ENCODE data around the gene PDE6G. TPM values are rescaled to one million over a fixed set of nuclear protein-coding genes. Genes with fewer than 3 reads are reported as not detected.

The PDE6G gene
- total and polyA plus RNA-seq, 2 donors (not counting 1 experiment from before 2014, with no cell fraction given) = 0.69 to 1.1 TPM

GRCh38 chr17:81609541-81610311, 46.6 kb downstream of the PDE6G start:
- no peak overlapping the region for H3K9ac ChIP-seq (ENCODE audit: low read length)
- no peaks in the 10 kb centered on the region for H3K27me3 ChIP-seq (replicated peaks in 1 of 4; ENCODE audit: control extremely low read depth in 1 of 4, control insufficient read depth in 3 of 4, insufficient read depth in 4 of 4, low read length in 3 of 4)
- WGBS (ENCODE audit: insufficient coverage) = 97% methylated on average over 12 of the region's 19 CpGs
- no peaks in the 10 kb centered on the region for H3K9me3 Mint-ChIP-seq (ENCODE audit: insufficient read depth)
- H3K4me1 Mint-ChIP-seq = peaks cover 5% of the 10 kb centered on the region
- TF ChIP-seq EZH2 (IDR thresholded peaks at IDR 0.05; ENCODE audit: borderline replicate concordance, insufficient read depth, low read depth, low read length, poor library complexity, severe bottlenecking) (no peak), CTCF (IDR thresholded peaks at IDR 0.05) (no peak)
- H3K4me3 Mint-ChIP-seq = no peak overlapping the region
- H3K9me3 ChIP-seq (ENCODE audit: control extremely low read depth in 1 of 3, control insufficient read depth in 2 of 3, insufficient read depth in 1 of 3, low read length in 2 of 3) = no peaks in the 10 kb centered on the region
- H3K4me1 ChIP-seq (ENCODE audit: control insufficient read depth in 2 of 2, insufficient read depth in 2 of 2, low read length in 2 of 2) = peaks cover 0 to 3% of the 10 kb centered on the region in 2 donors
- H3K27me3 Mint-ChIP-seq = no peaks in the 10 kb centered on the region
- no peak overlapping the region for H2AFZ ChIP-seq (ENCODE audit: insufficient read depth, low read depth, low read length, poor library complexity, severe bottlenecking)
- no peak for ATAC-seq (ENCODE audit: low read depth)
- H3K4me2 ChIP-seq (replicated peaks; ENCODE audit: low read depth, low read length, poor library complexity, severe bottlenecking) = no peak overlapping the region
- no peak overlapping the region for H3K27ac ChIP-seq (ENCODE audit: low read length in 2 of 2)
- intact Hi-C loops (cut with micrococcal nuclease) = loop anchor here (10.0 kb wide), 1 partner anchor 125 kb away; no protein-coding TSS in a partner anchor
- H3K36me3 ChIP-seq (replicated peaks in 1 of 2; ENCODE audit: control extremely low read depth in 1 of 2, control insufficient read depth in 1 of 2, extremely low read depth in 1 of 2, insufficient read depth in 2 of 2, low read length in 1 of 2) = peaks cover 0 to 72% of the 10 kb centered on the region in 2 experiments
- no peak overlapping the region for H3K27ac Mint-ChIP-seq
- ChIA-PET POLR2A (no interaction called here), CTCF (no interaction called here)
- no peak for DNase-seq
- no peak overlapping the region for H3K4me3 ChIP-seq (ENCODE audit: control extremely low read depth in 1 of 5, extremely low read depth in 1 of 5, insufficient read depth in 1 of 5, low read depth in 2 of 5, low read length in 4 of 5)
- H3K79me2 ChIP-seq (ENCODE audit: control insufficient read depth, insufficient read depth, low read length) = peaks cover 36% of the 10 kb centered on the region
- peaks cover 24% of the 10 kb centered on the region for H4K20me1 ChIP-seq (ENCODE audit: control insufficient read depth, insufficient read depth, low read length, poor library complexity, severe bottlenecking)

- no peaks in the 10 kb centered on the region for H3K4me1 ChIP-seq (ENCODE audit: control insufficient read depth in 2 of 2, insufficient read depth in 2 of 2, low read length in 2 of 2)
- CTCF ChIA-PET = no interaction called here
- TF ChIP-seq CTCF (IDR thresholded peaks at IDR 0.05) = no peak
- no peak for TF ChIP-seq EZH2 (IDR thresholded peaks at IDR 0.05; ENCODE audit: borderline replicate concordance, insufficient read depth, low read depth, low read length, poor library complexity, severe bottlenecking)
- Mint-ChIP-seq H3K4me3 (no peak overlapping the region), H3K9me3 (ENCODE audit: insufficient read depth) (no peaks in the 10 kb centered on the region), H3K4me1 (peaks cover 2% of the 10 kb centered on the region), H3K27ac (no peak overlapping the region), H3K27me3 (no peaks in the 10 kb centered on the region)
- H3K4me3 ChIP-seq (ENCODE audit: control extremely low read depth in 1 of 5, extremely low read depth in 1 of 5, insufficient read depth in 1 of 5, low read depth in 2 of 5, low read length in 4 of 5) = no peak overlapping the region
- intact Hi-C loops (cut with micrococcal nuclease) = loop anchor here (10.0 kb wide), 1 partner anchor 124 kb away; no protein-coding TSS in a partner anchor
- WGBS (ENCODE audit: insufficient coverage) = 95% methylated on average over 13 of the region's 13 CpGs
- H3K4me2 ChIP-seq (replicated peaks; ENCODE audit: low read depth, low read length, poor library complexity, severe bottlenecking) = no peak overlapping the region
- H3K79me2 ChIP-seq (ENCODE audit: control insufficient read depth, insufficient read depth, low read length) = peaks cover 27% of the 10 kb centered on the region
- H4K20me1 ChIP-seq (ENCODE audit: control insufficient read depth, insufficient read depth, low read length, poor library complexity, severe bottlenecking) = peaks cover 13% of the 10 kb centered on the region
- no peaks in the 10 kb centered on the region for H3K9me3 ChIP-seq (ENCODE audit: control extremely low read depth in 1 of 3, control insufficient read depth in 2 of 3, insufficient read depth in 1 of 3, low read length in 2 of 3)
- DNase-seq (no peak), ATAC-seq (ENCODE audit: low read depth) (no peak)
- no peaks in the 10 kb centered on the region for H3K27me3 ChIP-seq (replicated peaks in 1 of 4; ENCODE audit: control extremely low read depth in 1 of 4, control insufficient read depth in 3 of 4, insufficient read depth in 4 of 4, low read length in 3 of 4)
- H3K9ac ChIP-seq (ENCODE audit: low read length) = no peak overlapping the region
- POLR2A ChIA-PET = no interaction called here
- no peak overlapping the region for H2AFZ ChIP-seq (ENCODE audit: insufficient read depth, low read depth, low read length, poor library complexity, severe bottlenecking)
- no peak overlapping the region for H3K27ac ChIP-seq (ENCODE audit: low read length in 2 of 2)
- peaks cover 5 to 79% of the 10 kb centered on the region in 2 experiments for H3K36me3 ChIP-seq (replicated peaks in 1 of 2; ENCODE audit: control extremely low read depth in 1 of 2, control insufficient read depth in 1 of 2, extremely low read depth in 1 of 2, insufficient read depth in 2 of 2, low read length in 1 of 2)
These were observed 47.7 kb downstream of the PDE6G start for GRCh38 chr17:81608605-81609004.
